H1 (cell line): Measurements from ENCODE around the gene CUBN. TPM values are rescaled to one million over a fixed set of nuclear protein-coding genes. Genes with fewer than 3 reads are reported as not detected.

Source experiments
- CTCF ChIA-PET: fragments of 300-600 bp; sonication (Branson Sonifier 250); formaldehyde crosslinking; loops from one replicate; lab custom pipeline; 2021; ENCODE audit not compliant: partially characterized antibody; lab: Charles Lee
- POLR2A ChIA-PET: fragments of 300-600 bp; sonication (Branson Sonifier 250); formaldehyde crosslinking; loops from one replicate; lab custom pipeline; 2021; ENCODE audit warnings: inconsistent platforms; ENCODE audit not compliant: partially characterized antibody; lab: Charles Lee
- DNase-seq, 2 experiments: peaks; one replicate each; pipeline versions ENCODE4 v3.0.0 to v3.0.0-alpha.2; 2010 to 2022; ENCODE audit warnings: low spot score in 2 of 2, low read depth in 1 of 2, mixed read lengths in 1 of 2
- FAIRE-seq: peaks from 2 replicates; lab custom pipeline; 2011; peaks lifted over from hg19 to GRCh38; lab: Jason Lieb, UNC
- H2AFZ ChIP-seq: 2 replicates; pipeline ENCODE4 v1.8.1; 2012; ENCODE audit warnings: low read length, inconsistent platforms
- H2AK5ac ChIP-seq: 2 replicates; pipeline ENCODE4 v1.6.1; 2013; ENCODE audit warnings: low read depth, low read length
- H2BK120ac ChIP-seq: replicated peaks from 2 replicates; pipeline ENCODE3; 2013; ENCODE audit warnings: low read depth, low read length, inconsistent platforms
- H2BK12ac ChIP-seq: 2 replicates; pipeline ENCODE4 v1.6.1; 2013; ENCODE audit warnings: low read depth, low read length
- H2BK15ac ChIP-seq: 2 replicates; pipeline ENCODE4 v1.6.1; 2013; ENCODE audit warnings: low read length
- H2BK20ac ChIP-seq: 2 replicates; pipeline ENCODE4 v1.6.1; 2013; ENCODE audit warnings: low read length
- H2BK5ac ChIP-seq: 2 replicates; pipeline ENCODE4 v1.6.1; 2013; ENCODE audit warnings: low read depth, low read length
- H3K14ac ChIP-seq: 2 replicates; pipeline ENCODE4 v1.6.1; 2013; ENCODE audit warnings: inconsistent platforms; ENCODE audit not compliant: insufficient read length
- H3K18ac ChIP-seq: 2 replicates; pipeline ENCODE4 v1.6.1; 2013; ENCODE audit warnings: low read length; ENCODE audit errors: extremely low read depth
- H3K23ac ChIP-seq: 2 replicates; pipeline ENCODE4 v1.6.1; 2013; ENCODE audit warnings: inconsistent platforms; ENCODE audit not compliant: insufficient read length
- H3K23me2 ChIP-seq: 2 replicates; pipeline ENCODE4 v1.6.1; 2013; ENCODE audit warnings: low read depth, low read length
- H3K27ac ChIP-seq: 2 replicates; pipeline ENCODE4 v1.6.1; 2011; ENCODE audit warnings: low read depth, low read length, inconsistent platforms
- H3K27me3 ChIP-seq, 4 experiments: replicated peaks in 1 of 4; 1 replicate in 1 of 4; 2 replicates in 3 of 4; pipeline versions ENCODE4 v1.6.1 to v1.8.1; 2011 to 2013; ENCODE audit warnings: low read length in 3 of 4, mild to moderate bottlenecking in 3 of 4, inconsistent platforms in 2 of 4, mixed read lengths in 2 of 4, moderate library complexity in 1 of 4; ENCODE audit not compliant: control insufficient read depth in 3 of 4, insufficient read depth in 3 of 4; ENCODE audit errors: extremely low read depth in 1 of 4
- H3K36me3 ChIP-seq, 4 experiments: 2 replicates each; pipeline versions ENCODE4 v1.6.1 to v1.8.1; 2011 to 2013; ENCODE audit warnings: mild to moderate bottlenecking in 4 of 4, low read length in 3 of 4, moderate library complexity in 2 of 4, control low read depth in 1 of 4, inconsistent platforms in 1 of 4; ENCODE audit not compliant: insufficient read depth in 4 of 4, control insufficient read depth in 2 of 4
- H3K4ac ChIP-seq: replicated peaks from 2 replicates; pipeline ENCODE3; 2013; ENCODE audit warnings: low read length, low read depth, mixed read lengths, inconsistent platforms; ENCODE audit not compliant: insufficient read length
- H3K4me1 ChIP-seq, 4 experiments: replicated peaks in 1 of 4; 1 replicate in 1 of 4; 2 replicates in 3 of 4; pipeline versions ENCODE4 v1.6.1 to v1.8.1; 2011 to 2013; ENCODE audit warnings: low read length in 3 of 4, inconsistent platforms in 2 of 4, mixed read lengths in 1 of 4; ENCODE audit not compliant: insufficient read depth in 4 of 4, control insufficient read depth in 3 of 4
- H3K4me2 ChIP-seq, 2 experiments: 2 replicates each; pipeline versions ENCODE4 v1.6.1 to v1.8.1; 2011 to 2013; ENCODE audit warnings: low read depth in 2 of 2, low read length in 2 of 2, control low read depth in 1 of 2, inconsistent platforms in 1 of 2, mild to moderate bottlenecking in 1 of 2; ENCODE audit not compliant: insufficient read depth in 1 of 2
- H3K4me3 ChIP-seq, 4 experiments: fragments of 200-600, 300-600 bp in 1 of 4; sonication (generic), shearing (Covaris generic), sonication (Bioruptor Twin) in 1 of 4; 2 replicates each; pipeline versions ENCODE4 v1.5.1 to v1.8.1; 2011 to 2016; ENCODE audit warnings: low read length in 4 of 4, low read depth in 3 of 4, control low read depth in 2 of 4, inconsistent platforms in 2 of 4, mild to moderate bottlenecking in 2 of 4, mixed read lengths in 1 of 4, moderate library complexity in 1 of 4; ENCODE audit not compliant: insufficient read depth in 2 of 4; ENCODE audit errors: extremely low read depth in 1 of 4
- H3K56ac ChIP-seq: replicated peaks from 2 replicates; pipeline ENCODE3; 2013; ENCODE audit warnings: low read depth, mild to moderate bottlenecking, mixed read lengths, low read length, inconsistent platforms; ENCODE audit not compliant: insufficient read length
- H3K79me1 ChIP-seq: 2 replicates; pipeline ENCODE4 v1.6.1; 2013; ENCODE audit warnings: low read depth, low read length, control low read depth
- H3K79me2 ChIP-seq, 2 experiments: 2 replicates each; pipeline versions ENCODE4 v1.6.1 to v1.8.1; 2012 to 2013; ENCODE audit warnings: low read length in 2 of 2, mild to moderate bottlenecking in 2 of 2, inconsistent platforms in 1 of 2; ENCODE audit not compliant: insufficient read depth in 2 of 2, control insufficient read depth in 1 of 2
- H3K9ac ChIP-seq, 4 experiments: replicated peaks in 1 of 4; 1 replicate in 1 of 4; 2 replicates in 3 of 4; pipeline versions ENCODE4 v1.6.1 to v1.8.1; 2011 to 2013; ENCODE audit warnings: low read depth in 3 of 4, low read length in 3 of 4, control low read depth in 2 of 4, mild to moderate bottlenecking in 2 of 4, moderate library complexity in 2 of 4, inconsistent platforms in 1 of 4; ENCODE audit errors: extremely low read depth in 1 of 4
- H3K9me3 ChIP-seq, 2 experiments: 2 replicates each; pipeline versions ENCODE4 v1.6.1 to v1.8.1; 2012 to 2013; ENCODE audit warnings: mild to moderate bottlenecking in 2 of 2, moderate library complexity in 2 of 2, control low read depth in 1 of 2, inconsistent platforms in 1 of 2, low read depth in 1 of 2, low read length in 1 of 2, mixed read lengths in 1 of 2; ENCODE audit not compliant: insufficient read depth in 2 of 2
- H4K20me1 ChIP-seq, 2 experiments: replicated peaks in 1 of 2; 2 replicates each; pipeline versions ENCODE3 to v1.8.1; 2011 to 2013; ENCODE audit warnings: inconsistent platforms in 2 of 2, low read length in 2 of 2, mild to moderate bottlenecking in 1 of 2; ENCODE audit not compliant: insufficient read depth in 2 of 2, control insufficient read depth in 1 of 2
- H4K5ac ChIP-seq: 2 replicates; pipeline ENCODE4 v1.6.1; 2013; ENCODE audit warnings: low read length, low read depth, mixed read lengths, inconsistent platforms; ENCODE audit not compliant: insufficient read length
- H4K8ac ChIP-seq: 2 replicates; pipeline ENCODE4 v1.8.0; 2013; ENCODE audit warnings: mild to moderate bottlenecking, moderate library complexity, low read length, inconsistent platforms; ENCODE audit not compliant: insufficient read depth; ENCODE audit errors: extremely low read depth
- H4K91ac ChIP-seq: replicated peaks from 2 replicates; pipeline ENCODE3; 2013; ENCODE audit warnings: low read length, mixed read lengths, inconsistent platforms; ENCODE audit not compliant: insufficient read length
- EGR1 ChIP-seq: IDR thresholded peaks from 2 replicates; pipeline ENCODE4 v1.6.1; 2011; ENCODE audit warnings: low read depth, low read length, borderline replicate concordance
- JUN ChIP-seq: IDR thresholded peaks from 2 replicates; pipeline ENCODE4 v1.6.1; 2011; ENCODE audit warnings: low read depth, mild to moderate bottlenecking, improper control_type of control experiment, low read length
- NANOG ChIP-seq: IDR thresholded peaks from 2 replicates; pipeline ENCODE4 v1.6.1; 2011; ENCODE audit warnings: low read length, low read depth, mild to moderate bottlenecking, inconsistent platforms; ENCODE audit not compliant: insufficient read depth, poor library complexity, severe bottlenecking
- NRF1 ChIP-seq: IDR thresholded peaks from 2 replicates; pipeline ENCODE4 v1.6.1; 2011; ENCODE audit warnings: mild to moderate bottlenecking, low read depth, low read length, improper control_type of control experiment
- SIN3A ChIP-seq, 2 experiments: IDR thresholded peaks in 1 of 2; conservative IDR thresholded peaks in 1 of 2; 2 replicates each; pipeline ENCODE4 v1.6.1; 2011 to 2012; ENCODE audit warnings: low read length in 2 of 2, improper control_type of control experiment in 1 of 2, low read depth in 1 of 2, mild to moderate bottlenecking in 1 of 2
- TAF7 ChIP-seq: optimal IDR thresholded peaks from 2 replicates; pipeline ENCODE3; 2011; ENCODE audit warnings: low read depth, mild to moderate bottlenecking, inconsistent platforms, low read length, moderate library complexity, borderline replicate concordance
- YY1 ChIP-seq: IDR thresholded peaks from 2 replicates; pipeline ENCODE4 v1.6.1; 2011; ENCODE audit warnings: low read depth, mild to moderate bottlenecking, low read length
- ZNF274 ChIP-seq: IDR thresholded peaks from 2 replicates; pipeline ENCODE4 v1.7.0; 2012; ENCODE audit warnings: low read length, borderline replicate concordance; ENCODE audit errors: extremely low read depth
- WGBS, 2 experiments: shearing (Covaris generic) in 1 of 2; methylation state at CpG; one replicate each; pipeline versions ENCODE4 v1.1.6 to v1.1.7; 2013 to 2015; ENCODE audit warnings: low lambda C conversion rate in 2 of 2, mixed read lengths in 2 of 2, inconsistent platforms in 1 of 2, low coverage in 1 of 2, missing lambda C conversion rate in 1 of 2; ENCODE audit not compliant: insufficient replicate concordance in 2 of 2, insufficient coverage in 1 of 2, insufficient read length in 1 of 2; ENCODE audit errors: extremely low coverage in 1 of 2, missing lambda C conversion rate in 1 of 2; 5-methylcytosine and 5-hydroxymethylcytosine counted together
- polyA plus RNA-seq, 7 experiments: library from polyadenylated mRNA; depleted of rRNA in 3 of 7; stranded (reverse) in 5 of 7; unstranded in 2 of 7; fragments of >200 nt in 5 of 7; fragments of 200-250 nt in 2 of 7; gene quantifications; 1 replicate in 5 of 7; 2 replicates in 1 of 7; 4 replicates in 1 of 7; pipeline versions ENCODE4 v1.2.1 to v1.2.3, GENCODE V29; 2011 to 2013; ENCODE audit warnings: missing spikeins in 2 of 7, mixed read lengths in 2 of 7
- total RNA-seq: library from RNA; stranded (reverse); fragmentation: NEBNext Ultra II Directional; extraction: Animal tissue kit (Norgen Biotek cat#: 25700); gene quantifications from 2 replicates; pipeline ENCODE4 v1.2.1, GENCODE V29; 2021

The CUBN gene
- total and polyA plus RNA-seq, 2 of the 8 experiments (the other 6 are each of a cell fraction or from before 2014, with no cell fraction given): 0.04 to 0.08 TPM

DNA sequence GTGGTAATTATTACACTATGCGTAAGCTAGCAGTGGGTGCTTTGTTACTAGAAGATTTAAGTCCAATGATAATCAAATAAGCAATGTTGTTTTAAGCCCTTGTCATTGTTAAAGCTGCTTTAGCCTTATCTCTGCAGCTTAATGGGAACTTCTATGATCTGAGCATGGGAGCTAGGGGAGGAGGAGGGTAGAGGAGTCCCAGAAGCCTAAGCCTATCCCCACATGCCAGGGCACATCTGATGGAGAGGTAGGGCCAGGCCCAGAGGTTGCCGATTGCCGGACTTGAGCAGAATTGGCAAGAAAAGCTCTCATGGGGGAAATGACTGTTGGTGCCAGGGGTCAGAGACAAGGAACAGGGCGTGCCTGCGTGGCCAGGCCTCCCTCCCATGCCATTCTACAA, 13.4 kb downstream of the CUBN start:
- Histone ChIP-seq H3K27me3 (no peaks in the 10 kb centered on the region), H2AK5ac (no peak overlapping the region), H4K20me1 (no peaks in the 10 kb centered on the region), H2AFZ (no peak overlapping the region), H3K79me2 (no peaks in the 10 kb centered on the region), H2BK20ac (no peak overlapping the region), H3K9me3 (no peaks in the 10 kb centered on the region), H4K5ac (no peak overlapping the region), H2BK120ac (no peak overlapping the region), H3K14ac (no peak overlapping the region), H3K4ac (no peak overlapping the region), H3K56ac (no peak overlapping the region), H2BK15ac (no peak overlapping the region), H3K9ac (no peak overlapping the region), H3K18ac (no peak overlapping the region), H3K27ac (no peak overlapping the region), H3K36me3 (no peaks in the 10 kb centered on the region), H2BK12ac (no peak overlapping the region), H4K91ac (no peak overlapping the region), H3K4me2 (no peak overlapping the region), H3K4me1 (no peaks in the 10 kb centered on the region), H4K8ac (no peak overlapping the region), H3K79me1 (no peaks in the 10 kb centered on the region), H3K4me3 (no peak overlapping the region), H3K23ac (no peak overlapping the region), H2BK5ac (no peak overlapping the region), H3K23me2 (no peaks in the 10 kb centered on the region)
- no peak for DNase-seq
- TF ChIP-seq NRF1: no peak
- no peak for TF ChIP-seq JUN
- TF ChIP-seq TAF7: no peak
- no peak for TF ChIP-seq YY1
- TF ChIP-seq SIN3A (conservative IDR thresholded peaks at IDR 0.05 in 1 of 2, IDR thresholded peaks at IDR 0.05 in 1 of 2; ENCODE audit: low read depth in 1 of 2, low read length in 2 of 2): no peak
- no peak for TF ChIP-seq EGR1
- TF ChIP-seq ZNF274: no peak
- no peak for TF ChIP-seq NANOG
- ChIA-PET POLR2A (no interaction called here), CTCF (interaction anchor here (0.5 to 1.8 kb wide), 7 partner anchors 10 to 1111 kb away, joined by 3 to 7 read pairs (median 3); no protein-coding TSS in a partner anchor)
- WGBS, 2 experiments: 97% methylated on average over 5 of the region's 5 CpGs; no CpG with 5 or more reads in 1 of the 2 experiments
- FAIRE-seq: no peak
